Smooth muscle cell (in vitro differentiated cells): ENCODE data around the gene GNA14. TPM values are rescaled to one million over a fixed set of nuclear protein-coding genes. Genes with fewer than 3 reads are reported as not detected.

Source experiments
- DNase-seq: peaks from one replicate; lab custom pipeline; 2025; ENCODE audit not compliant: unreplicated experiment; lab: John Stamatoyannopoulos, UW
- H2AFZ ChIP-seq: fragments of 200-600 bp; sonication (generic); 2 replicates; pipeline ENCODE4 v1.6.0; 2016; ENCODE audit warnings: antibody characterized with exemption, low read depth, mild to moderate bottlenecking
- H3F3A ChIP-seq: fragments of 200-600 bp; sonication (generic); 2 replicates; pipeline ENCODE4 v1.6.0; 2017; ENCODE audit warnings: antibody characterized with exemption, low read depth
- H3K27ac ChIP-seq: fragments of 200-600 bp; sonication (generic); 2 replicates; pipeline ENCODE4 v1.5.1; 2016; ENCODE audit warnings: low read depth, mild to moderate bottlenecking
- H3K27me3 ChIP-seq: fragments of 200-600 bp; sonication (generic); 2 replicates; pipeline ENCODE4 v1.6.1; 2016; ENCODE audit warnings: low read depth, mild to moderate bottlenecking
- H3K36me3 ChIP-seq: fragments of 200-600 bp; sonication (generic); 2 replicates; pipeline ENCODE4 v1.5.1; 2016; ENCODE audit warnings: low read depth
- H3K4me1 ChIP-seq: fragments of 200-600 bp; sonication (generic); 2 replicates; pipeline ENCODE4 v1.5.1; 2016; ENCODE audit warnings: low read depth
- H3K4me2 ChIP-seq: fragments of 200-600 bp; sonication (generic); 2 replicates; pipeline ENCODE4 v1.6.0; 2016; ENCODE audit warnings: mild to moderate bottlenecking
- H3K4me3 ChIP-seq: fragments of 200-600 bp; sonication (generic); 2 replicates; pipeline ENCODE4 v1.5.1; 2016; ENCODE audit warnings: mild to moderate bottlenecking
- H3K79me2 ChIP-seq: fragments of 200-600 bp; sonication (generic); 2 replicates; pipeline ENCODE4 v1.6.0; 2016; ENCODE audit warnings: low read depth, mild to moderate bottlenecking
- H3K9ac ChIP-seq: fragments of 200-600 bp; sonication (generic); 2 replicates; pipeline ENCODE4 v1.6.0; 2016; ENCODE audit warnings: low read depth
- H3K9me3 ChIP-seq: fragments of 200-600 bp; sonication (generic); replicated peaks from 2 replicates; pipeline ENCODE4 v1.5.1; 2016; ENCODE audit warnings: low read depth
- H4K20me1 ChIP-seq: fragments of 200-600 bp; sonication (generic); 2 replicates; pipeline ENCODE4 v1.6.0; 2016; ENCODE audit warnings: low read depth
- CTCF ChIP-seq: fragments of 200-600 bp; sonication (generic); IDR thresholded peaks from 2 replicates; pipeline ENCODE4 v1.5.1; 2017; ENCODE audit warnings: borderline replicate concordance, mild to moderate bottlenecking, antibody characterized with exemption; ENCODE audit not compliant: insufficient read depth, poor library complexity, severe bottlenecking
- WGBS: methylation state at CpG from one replicate; pipeline ENCODE4 v1.1.7; 2016; ENCODE audit warnings: low lambda C conversion rate; 5-methylcytosine and 5-hydroxymethylcytosine counted together
- polyA plus RNA-seq: library from polyadenylated mRNA; unstranded; fragments of >200 nt; fragmentation: Nextera tagmentation; extraction: Ambion mirVana; gene quantifications from 2 replicates; pipeline ENCODE4 v1.2.1, GENCODE V29; 2016
- total RNA-seq: library from RNA; depleted of rRNA; stranded (reverse); fragments of >200 nt; gene quantifications from 2 replicates; pipeline ENCODE4 v1.2.3, GENCODE V29; 2014

GNA14 gene
- total and polyA plus RNA-seq, 2 experiments from 2014 or later = 1.6 to 10.2 TPM

DNA sequence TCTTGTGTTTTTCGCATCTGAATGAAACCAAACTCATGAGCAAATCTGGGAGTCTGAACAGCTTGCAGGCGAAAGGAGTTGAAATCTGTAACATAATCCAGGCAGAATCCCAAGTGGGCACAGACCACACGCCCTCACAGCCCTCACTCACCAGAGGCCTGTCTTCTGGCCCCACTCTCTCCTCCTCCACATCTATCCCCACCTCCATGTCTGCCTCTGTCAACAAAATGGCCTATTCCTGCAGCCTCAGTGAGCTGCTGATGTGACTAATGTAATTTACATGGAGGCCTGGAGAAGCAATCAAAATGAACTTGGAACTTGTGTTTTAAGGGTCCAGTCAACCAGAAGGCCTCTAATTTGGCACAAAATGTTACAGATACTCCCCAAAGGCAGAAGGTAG lies 136.6 kb downstream of the GNA14 start:
- Histone ChIP-seq H3K4me3 (no peak overlapping the region), H3K9me3 (no peaks in the 10 kb centered on the region), H3K27me3 (no peaks in the 10 kb centered on the region), H3K4me1 (no peaks in the 10 kb centered on the region), H3K4me2 (no peak overlapping the region), H3K36me3 (no peaks in the 10 kb centered on the region), H3F3A (no peaks in the 10 kb centered on the region), H3K27ac (no peak overlapping the region), H3K79me2 (no peaks in the 10 kb centered on the region), H2AFZ (no peak overlapping the region), H3K9ac (no peak overlapping the region), H4K20me1 (no peaks in the 10 kb centered on the region)
- WGBS = 83% methylated on average over 3 of the region's 3 CpGs
- TF ChIP-seq CTCF = no peak
- no peak for DNase-seq

DNA sequence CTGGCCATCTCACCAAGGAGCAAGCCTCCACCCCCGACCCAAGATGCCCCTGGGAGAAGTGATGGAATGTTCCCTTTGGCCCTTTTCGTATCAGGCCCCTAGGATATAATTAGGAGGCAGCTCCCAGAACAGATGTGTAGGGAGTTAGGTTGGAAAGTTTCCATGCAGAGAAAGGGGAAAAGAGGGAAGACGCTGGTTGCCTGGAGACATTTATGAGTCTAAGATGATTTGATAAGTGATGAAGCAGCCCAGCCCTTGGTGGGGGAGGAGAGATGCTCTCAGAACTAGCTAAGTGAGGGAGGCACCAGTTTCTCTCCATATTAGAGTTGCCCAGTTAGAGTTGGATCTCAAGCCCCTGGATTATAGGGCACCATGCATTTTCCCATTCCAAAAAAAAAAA lies 137.5 kb downstream of the GNA14 start:
- H4K20me1 ChIP-seq = no peaks in the 10 kb centered on the region
- no peak for TF ChIP-seq CTCF

GRCh38 chr9:77508396-77508795 lies 139.7 kb downstream of the GNA14 start:
- Histone ChIP-seq H3F3A (no peaks in the 10 kb centered on the region), H3K27ac (no peak overlapping the region), H3K9ac (no peak overlapping the region), H3K4me3 (no peak overlapping the region), H3K9me3 (no peaks in the 10 kb centered on the region), H4K20me1 (no peaks in the 10 kb centered on the region), H3K4me1 (no peaks in the 10 kb centered on the region), H3K27me3 (no peaks in the 10 kb centered on the region), H3K36me3 (no peaks in the 10 kb centered on the region), H2AFZ (no peak overlapping the region), H3K4me2 (no peak overlapping the region), H3K79me2 (no peaks in the 10 kb centered on the region)
- 83% methylated on average over 3 of the region's 3 CpGs for WGBS
- no peak for DNase-seq
- TF ChIP-seq CTCF = no peak

More for the DNA sequence above, 137.5 kb downstream of the GNA14 start:
- Histone ChIP-seq H3K36me3 (no peaks in the 10 kb centered on the region), H3K27me3 (no peaks in the 10 kb centered on the region), H3K4me3 (no peak overlapping the region), H3K4me1 (no peaks in the 10 kb centered on the region), H3F3A (no peaks in the 10 kb centered on the region), H3K9ac (no peak overlapping the region), H3K27ac (no peak overlapping the region), H3K9me3 (no peaks in the 10 kb centered on the region), H3K79me2 (no peaks in the 10 kb centered on the region), H2AFZ (no peak overlapping the region), H3K4me2 (no peak overlapping the region)
- WGBS = 62% methylated on average over 3 of the region's 3 CpGs
- no peak for DNase-seq

GRCh38 chr9:77507212-77507961 lies 140.7 kb downstream of the GNA14 start:
- no peak for TF ChIP-seq CTCF
- no peak for DNase-seq
- Histone ChIP-seq H3K27ac (no peak overlapping the region), H3K4me3 (no peak overlapping the region), H3K4me1 (no peaks in the 10 kb centered on the region), H2AFZ (no peak overlapping the region), H3K9me3 (no peaks in the 10 kb centered on the region), H3F3A (no peaks in the 10 kb centered on the region), H3K27me3 (no peaks in the 10 kb centered on the region), H3K36me3 (no peaks in the 10 kb centered on the region), H4K20me1 (no peaks in the 10 kb centered on the region), H3K79me2 (no peaks in the 10 kb centered on the region), H3K4me2 (no peak overlapping the region), H3K9ac (no peak overlapping the region)
- WGBS = 79% methylated on average over 7 of the region's 7 CpGs
